Measurements from ENCODE around the gene SLC6A18.

GRCh38 chr5:1265026-1265425, 39.8 kb downstream of the SLC6A18 start:
- no peak for TF ChIP-seq EZH2 (IDR thresholded peaks at IDR 0.05; ENCODE audit: borderline replicate concordance)
- no peak for TF ChIP-seq CTCF (IDR thresholded peaks at IDR 0.05; ENCODE audit: poor library complexity)

Measured in hepatocyte (in vitro differentiated cells).